GM06990 (cell line): ENCODE data around the gene RIT2.

Experiments
- DNase-seq: peaks from one replicate; pipeline ENCODE4 v3.0.0-alpha.2; 2011; ENCODE audit not compliant: insufficient read length; ENCODE audit errors: extremely low read depth
- H3K27me3 ChIP-seq: replicated peaks from 2 replicates; pipeline ENCODE4 v1.6.0; 2011; ENCODE audit warnings: low read length; ENCODE audit not compliant: control insufficient read depth, insufficient read depth
- H3K36me3 ChIP-seq: 2 replicates; pipeline ENCODE4 v1.5.1; 2011; ENCODE audit warnings: low read length; ENCODE audit not compliant: control insufficient read depth, insufficient read depth
- H3K4me3 ChIP-seq: replicated peaks from 2 replicates; pipeline ENCODE4 v1.5.1; 2011; ENCODE audit warnings: low read depth, mild to moderate bottlenecking, control low read depth, low read length
- CTCF ChIP-seq: IDR thresholded peaks from 2 replicates; pipeline ENCODE4 v1.5.1; 2011; ENCODE audit warnings: low read length, control low read depth, mild to moderate bottlenecking, inconsistent platforms; ENCODE audit not compliant: insufficient read depth, poor library complexity, severe bottlenecking

The RIT2 gene

GRCh38 chr18:43113220-43113895 is 2.1 kb downstream of the RIT2 start:
- H3K4me3 ChIP-seq, result no peak overlapping the region
- DNase-seq, result no peak
- no peaks in the 10 kb centered on the region for H3K36me3 ChIP-seq

GRCh38 chr18:43108882-43109281 is 6.6 kb downstream of the RIT2 start:
- DNase-seq, result no peak
- Histone ChIP-seq H3K27me3 (no peaks in the 10 kb centered on the region), H3K4me3 (no peak overlapping the region), H3K36me3 (no peaks in the 10 kb centered on the region)
- TF ChIP-seq CTCF, result no peak

More at GRCh38 chr18:43113220-43113895, 2.1 kb downstream of the RIT2 start:
- H3K27me3 ChIP-seq, result no peaks in the 10 kb centered on the region
- no peak for TF ChIP-seq CTCF

GRCh38 chr18:43108469-43108868 is 7.0 kb downstream of the RIT2 start:
- H3K36me3 ChIP-seq, result no peaks in the 10 kb centered on the region
- no peak for TF ChIP-seq CTCF
- no peaks in the 10 kb centered on the region for H3K27me3 ChIP-seq
- no peak overlapping the region for H3K4me3 ChIP-seq
- no peak for DNase-seq

- DNase-seq, result no peak
- Histone ChIP-seq H3K27me3 (no peaks in the 10 kb centered on the region), H3K36me3 (no peaks in the 10 kb centered on the region), H3K4me3 (no peak overlapping the region)
- no peak for TF ChIP-seq CTCF
Measured at GRCh38 chr18:43093646-43094045, 21.8 kb downstream of the RIT2 start.

- H3K36me3 ChIP-seq, result no peaks in the 10 kb centered on the region
- DNase-seq, result no peak
- no peak for TF ChIP-seq CTCF
- no peaks in the 10 kb centered on the region for H3K27me3 ChIP-seq
- no peak overlapping the region for H3K4me3 ChIP-seq
Measured at GRCh38 chr18:43092539-43092938, 22.9 kb downstream of the RIT2 start.

- Histone ChIP-seq H3K27me3 (no peaks in the 10 kb centered on the region), H3K36me3 (no peaks in the 10 kb centered on the region), H3K4me3 (no peak overlapping the region)
- DNase-seq, result no peak
- no peak for TF ChIP-seq CTCF
Measured at GRCh38 chr18:43081396-43081795, 34.1 kb downstream of the RIT2 start.
